ENCODE results near the gene FBXW4.

DNA sequence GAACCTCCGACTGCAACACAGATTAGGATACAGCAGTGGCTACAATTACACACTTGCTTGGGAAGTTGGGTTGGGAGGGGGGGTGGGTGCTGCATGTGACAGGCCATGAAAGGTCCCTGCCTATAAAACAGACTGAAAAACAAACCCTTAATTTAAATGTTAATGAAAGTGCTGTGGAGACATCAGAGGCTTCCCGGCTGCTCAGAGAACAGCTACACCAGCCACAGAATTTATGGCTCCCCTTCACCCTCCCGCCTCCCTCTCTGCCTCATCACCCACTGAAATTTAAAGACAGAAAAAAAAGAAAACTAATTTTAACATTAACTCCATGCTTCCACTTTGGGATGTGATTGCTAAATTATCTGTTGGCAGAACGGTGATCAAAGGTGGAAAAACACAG lies 34.7 kb downstream of the FBXW4 start:
- TF ChIP-seq, protein P1, sequence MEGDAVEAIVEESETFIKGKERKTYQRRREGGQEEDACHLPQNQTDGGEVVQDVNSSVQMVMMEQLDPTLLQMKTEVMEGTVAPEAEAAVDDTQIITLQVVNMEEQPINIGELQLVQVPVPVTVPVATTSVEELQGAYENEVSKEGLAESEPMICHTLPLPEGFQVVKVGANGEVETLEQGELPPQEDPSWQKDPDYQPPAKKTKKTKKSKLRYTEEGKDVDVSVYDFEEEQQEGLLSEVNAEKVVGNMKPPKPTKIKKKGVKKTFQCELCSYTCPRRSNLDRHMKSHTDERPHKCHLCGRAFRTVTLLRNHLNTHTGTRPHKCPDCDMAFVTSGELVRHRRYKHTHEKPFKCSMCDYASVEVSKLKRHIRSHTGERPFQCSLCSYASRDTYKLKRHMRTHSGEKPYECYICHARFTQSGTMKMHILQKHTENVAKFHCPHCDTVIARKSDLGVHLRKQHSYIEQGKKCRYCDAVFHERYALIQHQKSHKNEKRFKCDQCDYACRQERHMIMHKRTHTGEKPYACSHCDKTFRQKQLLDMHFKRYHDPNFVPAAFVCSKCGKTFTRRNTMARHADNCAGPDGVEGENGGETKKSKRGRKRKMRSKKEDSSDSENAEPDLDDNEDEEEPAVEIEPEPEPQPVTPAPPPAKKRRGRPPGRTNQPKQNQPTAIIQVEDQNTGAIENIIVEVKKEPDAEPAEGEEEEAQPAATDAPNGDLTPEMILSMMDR (IDR thresholded peaks at IDR 0.05), result no peak
- TF ChIP-seq POLR2A (IDR thresholded peaks at IDR 0.05) (no peak), POLR2AphosphoS5 (IDR thresholded peaks at IDR 0.05) (no peak)

All from upper lobe of left lung (tissue), 4 donors.